ENCODE measurements around the gene ZNF335.
"Not testable (repeated sequence)": the region's sequence is repeated elsewhere in the genome, so short reads cannot be mapped to it uniquely, and the experiment has no call there.

ZNF335 gene

GRCh38 chr20:45934586-45935415 is 37.2 kb downstream of the ZNF335 start, which contains the start of gene PCIF1:
TSS of gene PCIF1 (plus strand) at chr20:45934683. CDS start at chr20:45939000, 4,317 bp downstream.
- DNase-seq (ENCODE audit: low read depth in 2 of 2) = peak; percentile 95

DNA sequence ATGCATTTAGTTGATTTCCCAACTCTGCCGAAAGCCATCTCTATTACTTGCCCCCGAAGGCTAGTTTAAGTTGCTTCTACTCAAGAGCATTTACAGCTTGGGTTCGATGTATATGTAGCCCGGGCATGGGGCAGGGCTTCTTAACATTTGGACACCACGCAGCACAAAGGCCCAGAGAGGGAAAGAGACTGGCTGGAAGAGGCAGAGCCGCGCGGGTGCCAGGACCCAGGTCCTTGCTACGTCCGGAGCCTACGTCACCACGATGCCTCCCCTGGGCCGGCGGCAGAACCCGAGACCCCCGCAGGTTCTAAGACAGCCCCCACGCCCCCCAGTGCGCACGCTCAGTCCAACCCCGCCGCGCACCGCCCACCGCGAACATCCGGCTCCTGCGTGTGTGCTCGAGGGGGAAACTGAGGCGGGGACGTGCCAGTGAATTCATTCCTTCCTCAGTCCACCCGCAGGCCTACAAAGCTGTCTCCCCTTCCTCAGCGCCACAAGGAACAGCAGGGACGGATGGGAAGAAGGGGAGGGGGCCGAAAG is 37.9 kb downstream of the ZNF335 start:
- no peak for DNase-seq (ENCODE audit: low read depth in 2 of 2)

GRCh38 chr20:45933266-45934045 is 38.5 kb downstream of the ZNF335 start:
- DNase-seq (ENCODE audit: low read depth in 2 of 2) = no peak

GRCh38 chr20:45931680-45932079 is 40.3 kb downstream of the ZNF335 start:
- not testable (repeated sequence) for DNase-seq (ENCODE audit: low read depth in 2 of 2)

- no peak for DNase-seq (ENCODE audit: low read depth in 2 of 2)
Measured at GRCh38 chr20:45927071-45927878, 44.7 kb downstream of the ZNF335 start.

DNA sequence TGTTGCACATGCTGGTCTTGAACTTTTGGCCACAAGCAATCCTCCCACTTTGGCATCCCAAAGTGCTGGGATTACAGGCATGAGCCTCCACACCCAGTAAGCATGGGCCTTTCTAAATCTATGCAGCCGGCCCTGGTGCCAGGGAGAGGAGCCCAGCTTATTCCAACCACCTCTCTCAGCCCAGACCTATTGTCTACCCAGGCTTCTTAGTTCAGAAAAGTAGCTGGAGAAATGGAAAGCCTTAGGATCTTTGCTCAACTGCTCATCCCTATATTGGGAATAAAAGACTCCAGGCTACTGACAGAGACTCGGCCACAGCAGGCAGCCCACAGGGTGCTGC is 45.3 kb downstream of the ZNF335 start:
- DNase-seq (ENCODE audit: low read depth in 2 of 2) = no peak

- DNase-seq (ENCODE audit: low read depth in 2 of 2) = no peak
Measured at GRCh38 chr20:45925821-45926506, 46.0 kb downstream of the ZNF335 start.

- DNase-seq (ENCODE audit: low read depth in 2 of 2) = no peak
Measured at GRCh38 chr20:45924391-45925261, 47.4 kb downstream of the ZNF335 start.

GRCh38 chr20:45921337-45922189 is 50.4 kb downstream of the ZNF335 start:
- DNase-seq (ENCODE audit: low read depth in 2 of 2) = no peak

GRCh38 chr20:45920462-45921336 is 51.3 kb downstream of the ZNF335 start:
- no peak for DNase-seq (ENCODE audit: low read depth in 2 of 2)

GRCh38 chr20:45919542-45920399 is 52.2 kb downstream of the ZNF335 start:
- DNase-seq (ENCODE audit: low read depth in 2 of 2) = no peak

DNA sequence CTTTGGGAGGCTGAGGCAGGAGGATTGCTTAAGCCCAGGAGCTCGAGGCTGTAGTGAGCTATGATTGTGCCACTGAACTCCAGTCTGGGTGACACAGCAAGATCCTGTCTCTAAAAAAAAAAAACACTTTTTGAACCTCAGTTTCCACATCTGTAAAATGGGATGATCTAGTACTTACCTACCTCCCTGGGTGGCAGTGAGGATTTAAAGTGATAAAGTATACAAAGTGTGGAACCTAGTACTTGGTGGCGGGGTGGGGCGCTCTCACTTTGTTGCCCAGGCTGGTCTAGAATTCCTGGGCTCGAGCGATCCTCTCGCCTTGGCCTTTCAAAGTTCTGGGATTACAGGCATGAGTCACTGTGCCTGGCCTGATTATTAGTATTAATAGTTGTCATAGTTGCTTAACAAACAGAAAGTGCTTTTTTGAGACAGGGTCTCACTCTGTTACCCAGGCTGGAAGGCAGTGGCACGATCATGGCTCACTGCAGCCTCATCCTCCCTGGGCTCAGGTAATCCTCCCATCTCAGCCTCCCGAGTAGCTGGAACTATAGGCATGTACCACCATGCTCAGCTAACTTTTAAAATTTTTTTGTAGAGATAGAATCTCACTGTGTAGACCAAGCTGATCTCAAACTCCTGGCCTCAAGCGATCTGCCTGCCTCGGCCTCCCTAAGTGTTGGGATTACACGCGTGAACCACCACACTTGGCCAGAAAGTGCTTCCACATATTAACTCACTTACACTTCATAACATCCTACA is 53.0 kb downstream of the ZNF335 start:
- no peak for DNase-seq (ENCODE audit: low read depth in 2 of 2)

GRCh38 chr20:45918182-45918737 is 53.7 kb downstream of the ZNF335 start:
- no peak for DNase-seq (ENCODE audit: low read depth in 2 of 2)

DNA sequence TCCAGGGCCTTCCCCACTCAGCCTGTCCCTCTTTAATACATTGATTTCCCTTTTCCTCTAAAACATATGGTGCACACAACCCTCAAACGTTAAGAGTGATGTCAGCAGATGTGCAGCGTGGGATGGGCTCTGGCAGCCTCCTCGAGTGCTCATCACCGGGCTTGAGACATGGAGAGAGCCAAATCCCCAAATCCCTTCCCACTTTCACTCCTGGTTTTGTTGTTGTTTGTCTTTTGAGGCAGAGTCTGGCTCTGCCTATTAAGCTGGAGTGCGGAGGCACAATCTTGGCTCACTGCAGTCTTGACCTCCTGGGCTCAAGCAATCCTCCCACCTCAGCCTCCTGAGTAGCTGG is 54.2 kb downstream of the ZNF335 start:
- DNase-seq (ENCODE audit: low read depth in 2 of 2) = no peak

DNA sequence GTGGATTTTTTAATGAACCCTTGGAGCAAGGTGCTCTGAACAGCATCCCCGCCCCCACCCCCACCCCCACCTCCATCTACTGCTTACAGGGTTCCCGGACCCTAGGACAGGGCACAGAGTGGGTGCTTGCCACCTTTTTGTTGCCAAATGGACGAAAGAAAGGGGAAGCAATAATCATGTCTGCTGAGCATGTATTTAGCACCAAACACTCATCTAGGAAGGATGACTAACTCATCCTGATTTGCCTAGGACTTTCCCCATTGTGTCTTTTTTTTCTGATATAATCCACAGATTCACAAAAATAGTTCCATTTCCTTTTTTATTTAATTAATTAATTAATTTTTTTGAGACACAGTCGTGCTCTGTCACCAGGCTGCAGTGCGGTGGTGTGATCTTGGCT is 58.9 kb downstream of the ZNF335 start:
- no peak for DNase-seq (ENCODE audit: low read depth in 2 of 2)

GRCh38 chr20:45912344-45912682 is 59.7 kb downstream of the ZNF335 start:
- DNase-seq (ENCODE audit: low read depth in 2 of 2) = no peak
